Adrenal gland (tissue), 5 donors: ENCODE data around the gene TPM4.

Experiments
- CTCF ChIP-seq, 6 experiments: fragments of 450-650 bp in 4 of 6; fragments of 200-600 bp in 2 of 6; sonication (generic) in 1 of 6; IDR thresholded peaks; 1 replicate in 5 of 6; 2 replicates in 1 of 6; pipeline versions ENCODE4 v1.5.1 to v1.8.0; 2016 to 2021; ENCODE audit warnings: antibody characterized with exemption in 6 of 6, mild to moderate bottlenecking in 2 of 6, moderate library complexity in 1 of 6
- POLR2A ChIP-seq, 2 donors: fragments of 450-650 bp; IDR thresholded peaks; one replicate each; pipeline ENCODE4 v1.6.1; 2017; ENCODE audit warnings: antibody characterized with exemption in 2 of 2, mild to moderate bottlenecking in 2 of 2, moderate library complexity in 1 of 2
- donor health status: DM: no; HTN: no; CAD: no.

GRCh38 chr19:16141043-16141442 lies 64.7 kb downstream of the TPM4 start:
- TF ChIP-seq POLR2A (IDR thresholded peaks at IDR 0.05) = no peak
- no peak for TF ChIP-seq CTCF (IDR thresholded peaks at IDR 0.05)
